ENCODE results near the gene FAM227A.

GRCh38 chr22:38674888-38675287, 18.7 kb upstream of the FAM227A start:
- no peak for TF ChIP-seq TEAD4 (IDR thresholded peaks at IDR 0.05)
- TF ChIP-seq CEBPB (IDR thresholded peaks at IDR 0.05) = no peak
- no peak for TF ChIP-seq RAD21 (IDR thresholded peaks at IDR 0.05; ENCODE audit: low read depth)
